Tibial artery (tissue), 4 donors: ENCODE results near the gene FAM110D.
A peak's percentile ranks its signal among the peaks of the same experiment; 100 is the strongest.

ENCODE experiments used
- DNase-seq, 2 donors: peaks; one replicate each; pipeline ENCODE4 v3.0.0-alpha.2; 2019
- H3K27ac ChIP-seq, 2 donors: fragments of 200-600 bp; sonication (generic) in 1 of 2; 1 replicate in 1 of 2; 2 replicates in 1 of 2; pipeline ENCODE4 v1.5.1; 2018 to 2019; ENCODE audit warnings: mild to moderate bottlenecking in 1 of 2
- H3K27me3 ChIP-seq, 2 donors: fragments of 200-600 bp; sonication (generic) in 1 of 2; one replicate each; pipeline versions ENCODE4 v1.5.1 to v1.6.0; 2016 to 2019
- H3K36me3 ChIP-seq, 3 donors: fragments of 200-600 bp; sonication (generic) in 2 of 3; one replicate each; pipeline ENCODE4 v1.5.1; 2016 to 2019; ENCODE audit warnings: mild to moderate bottlenecking in 2 of 3
- H3K4me1 ChIP-seq, 4 donors: fragments of 200-600 bp; sonication (generic) in 2 of 4; 1 replicate in 3 of 4; 2 replicates in 1 of 4; pipeline ENCODE4 v1.5.1; 2016 to 2019
- H3K4me3 ChIP-seq, 2 donors: fragments of 200-600 bp; sonication (generic) in 1 of 2; 1 replicate in 1 of 2; 2 replicates in 1 of 2; pipeline ENCODE4 v1.5.1; 2018 to 2019; ENCODE audit warnings: mild to moderate bottlenecking in 2 of 2
- H3K9me3 ChIP-seq, 3 donors: fragments of 200-600 bp; sonication (generic) in 1 of 3; one replicate each; pipeline ENCODE4 v1.5.1; 2016 to 2019
- intact Hi-C: fragments of 100-400 bp; cut with DNase I; formaldehyde crosslinking; loops from one replicate; pipeline ENCODE4 v1.15.0; 2023; ENCODE audit warnings: low total_unique reads
- TF ChIP-seq, protein P1 (sequence below), 2 experiments: fragments of 200-600 bp in 1 of 2; fragments of 450-650 bp in 1 of 2; IDR thresholded peaks; one replicate each; pipeline ENCODE4 v1.5.1; 2017 to 2019; ENCODE audit warnings: antibody characterized with exemption in 2 of 2, mild to moderate bottlenecking in 1 of 2, moderate library complexity in 1 of 2

Gene FAM110D

DNA sequence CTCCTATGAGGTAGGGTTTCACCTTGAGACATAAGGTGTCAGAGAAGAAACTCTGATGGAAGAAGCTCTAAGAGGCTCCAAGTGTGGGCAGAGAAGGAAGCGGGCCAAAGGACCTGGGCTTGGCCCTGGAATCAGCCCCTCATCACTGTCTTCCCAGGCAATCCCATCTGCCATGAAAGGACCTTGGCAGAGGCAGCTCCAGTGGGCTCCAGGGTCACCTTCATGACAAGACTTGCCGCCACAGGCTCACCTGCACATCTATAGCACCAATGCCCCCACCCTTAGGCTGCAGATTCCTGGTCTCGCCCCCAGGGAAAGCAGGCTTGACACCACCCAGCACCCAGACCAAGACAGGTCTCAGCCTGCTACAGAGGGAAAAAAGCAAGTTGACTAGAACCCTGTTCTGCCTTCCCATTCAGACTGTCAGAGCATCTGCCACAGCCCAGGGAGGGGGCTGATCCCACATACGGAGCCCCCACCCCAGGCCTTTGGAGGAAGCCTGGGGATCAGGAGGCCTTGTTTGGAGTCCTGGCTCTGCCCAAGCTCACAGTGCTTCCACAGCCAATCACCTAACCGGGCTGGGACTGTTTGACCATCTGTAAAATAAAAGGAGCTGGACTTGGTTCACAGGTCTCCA is 490 bp upstream of the FAM110D start:
- intact Hi-C loops = no loop called here
- TF ChIP-seq, protein P1, sequence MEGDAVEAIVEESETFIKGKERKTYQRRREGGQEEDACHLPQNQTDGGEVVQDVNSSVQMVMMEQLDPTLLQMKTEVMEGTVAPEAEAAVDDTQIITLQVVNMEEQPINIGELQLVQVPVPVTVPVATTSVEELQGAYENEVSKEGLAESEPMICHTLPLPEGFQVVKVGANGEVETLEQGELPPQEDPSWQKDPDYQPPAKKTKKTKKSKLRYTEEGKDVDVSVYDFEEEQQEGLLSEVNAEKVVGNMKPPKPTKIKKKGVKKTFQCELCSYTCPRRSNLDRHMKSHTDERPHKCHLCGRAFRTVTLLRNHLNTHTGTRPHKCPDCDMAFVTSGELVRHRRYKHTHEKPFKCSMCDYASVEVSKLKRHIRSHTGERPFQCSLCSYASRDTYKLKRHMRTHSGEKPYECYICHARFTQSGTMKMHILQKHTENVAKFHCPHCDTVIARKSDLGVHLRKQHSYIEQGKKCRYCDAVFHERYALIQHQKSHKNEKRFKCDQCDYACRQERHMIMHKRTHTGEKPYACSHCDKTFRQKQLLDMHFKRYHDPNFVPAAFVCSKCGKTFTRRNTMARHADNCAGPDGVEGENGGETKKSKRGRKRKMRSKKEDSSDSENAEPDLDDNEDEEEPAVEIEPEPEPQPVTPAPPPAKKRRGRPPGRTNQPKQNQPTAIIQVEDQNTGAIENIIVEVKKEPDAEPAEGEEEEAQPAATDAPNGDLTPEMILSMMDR (IDR thresholded peaks at IDR 0.05) = no peak
- H3K27me3 ChIP-seq = peaks cover 0 to 57% of the 10 kb centered on the region in 2 donors

DNA sequence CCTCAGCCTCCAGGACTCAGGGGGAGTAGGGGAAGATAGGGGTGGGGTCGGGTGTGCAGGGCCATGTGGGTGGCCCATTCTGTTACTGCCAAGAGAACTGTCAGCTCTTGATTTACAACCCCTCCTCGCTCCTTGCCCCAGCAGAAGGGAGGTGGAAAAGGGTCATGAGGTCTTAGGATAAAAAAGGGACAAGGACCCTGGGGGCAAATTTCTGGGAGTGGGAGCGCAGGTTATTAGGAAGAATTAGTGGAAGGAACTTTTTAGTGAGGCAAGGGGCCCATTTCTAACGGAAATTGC is 812 bp downstream of the FAM110D start:
- H3K4me3 ChIP-seq = peak overlapping the region; percentile 15 to 63
- H3K27ac ChIP-seq = no peak overlapping the region
- TF ChIP-seq, protein P1 (IDR thresholded peaks at IDR 0.05) = no peak
- H3K4me1 ChIP-seq = peaks cover 0 to 28% (median 20%) of the 10 kb centered on the region in 4 donors
- no peak for DNase-seq
- peaks cover 0 to 54% of the 10 kb centered on the region in 2 donors for H3K27me3 ChIP-seq
- H3K9me3 ChIP-seq = no peaks in the 10 kb centered on the region
- no peaks in the 10 kb centered on the region for H3K36me3 ChIP-seq
- intact Hi-C loops = loop anchor here (5.0 kb wide), 1 partner anchor 47 kb away; the partner anchor contains the start of gene PDIK1L

More for the DNA sequence above, 490 bp upstream of the FAM110D start:
- Histone ChIP-seq H3K4me3 (peak overlapping the region in 1 of 2 donors; percentile 63), H3K36me3 (no peaks in the 10 kb centered on the region), H3K4me1 (peaks cover 0 to 18% (median 10%) of the 10 kb centered on the region in 4 donors), H3K27ac (no peak overlapping the region), H3K9me3 (no peaks in the 10 kb centered on the region)
- no peak for DNase-seq

DNA sequence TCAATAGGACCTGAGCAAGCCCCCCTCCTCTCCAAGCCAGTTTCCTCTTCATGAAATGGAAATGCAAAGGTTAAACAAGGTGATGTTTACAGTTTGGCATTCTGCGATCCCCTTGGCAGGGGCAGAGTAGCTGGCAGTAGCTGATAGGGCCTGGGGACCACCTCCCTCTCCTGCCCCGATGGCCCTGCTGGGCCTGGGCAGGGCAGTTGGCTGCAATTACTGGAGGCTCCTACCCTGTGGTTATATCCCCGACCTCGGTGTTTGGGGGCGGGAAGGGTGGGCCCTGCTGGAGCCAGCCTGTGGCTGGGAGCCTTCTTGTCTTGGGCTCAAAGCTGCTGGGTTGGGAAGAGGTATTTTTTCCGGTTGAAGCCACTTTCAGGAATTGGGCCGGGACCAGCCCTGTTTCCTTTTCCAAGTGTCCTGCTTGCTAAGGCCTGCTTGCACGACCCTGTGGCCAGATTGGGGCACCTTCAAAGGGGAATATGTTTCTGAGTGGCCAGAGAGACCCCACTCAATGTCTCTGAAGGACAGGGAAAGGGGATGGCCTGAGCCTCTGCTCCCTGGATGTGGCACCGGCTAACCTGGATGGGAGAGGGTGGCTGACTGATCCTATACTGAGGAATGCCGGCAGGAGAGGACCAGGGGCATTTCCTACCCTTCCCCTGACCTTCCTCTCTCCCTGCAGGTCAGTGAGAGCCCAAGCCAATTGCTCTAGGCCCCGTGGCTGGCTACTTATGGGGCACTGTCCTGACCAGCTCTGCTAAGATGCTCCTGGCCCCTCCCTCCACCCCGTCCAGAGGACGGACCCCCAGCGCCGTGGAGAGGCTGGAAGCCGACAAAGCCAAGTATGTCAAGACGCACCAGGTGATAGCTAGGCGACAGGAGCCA is 1.9 kb downstream of the FAM110D start:
- Histone ChIP-seq H3K27me3 (peaks cover 0 to 43% of the 10 kb centered on the region in 2 donors), H3K36me3 (no peaks in the 10 kb centered on the region), H3K4me1 (peaks cover 0 to 28% (median 20%) of the 10 kb centered on the region in 4 donors), H3K9me3 (no peaks in the 10 kb centered on the region), H3K4me3 (peak overlapping the region; percentile 52 to 63), H3K27ac (peak overlapping the region in 1 of 2 donors; percentile 51)
- intact Hi-C loops = loop anchor here (5.0 kb wide), 1 partner anchor 48 kb away; the partner anchor contains the start of gene PDIK1L
- no peak for DNase-seq
- TF ChIP-seq, protein P1 (IDR thresholded peaks at IDR 0.05) = no peak

DNA sequence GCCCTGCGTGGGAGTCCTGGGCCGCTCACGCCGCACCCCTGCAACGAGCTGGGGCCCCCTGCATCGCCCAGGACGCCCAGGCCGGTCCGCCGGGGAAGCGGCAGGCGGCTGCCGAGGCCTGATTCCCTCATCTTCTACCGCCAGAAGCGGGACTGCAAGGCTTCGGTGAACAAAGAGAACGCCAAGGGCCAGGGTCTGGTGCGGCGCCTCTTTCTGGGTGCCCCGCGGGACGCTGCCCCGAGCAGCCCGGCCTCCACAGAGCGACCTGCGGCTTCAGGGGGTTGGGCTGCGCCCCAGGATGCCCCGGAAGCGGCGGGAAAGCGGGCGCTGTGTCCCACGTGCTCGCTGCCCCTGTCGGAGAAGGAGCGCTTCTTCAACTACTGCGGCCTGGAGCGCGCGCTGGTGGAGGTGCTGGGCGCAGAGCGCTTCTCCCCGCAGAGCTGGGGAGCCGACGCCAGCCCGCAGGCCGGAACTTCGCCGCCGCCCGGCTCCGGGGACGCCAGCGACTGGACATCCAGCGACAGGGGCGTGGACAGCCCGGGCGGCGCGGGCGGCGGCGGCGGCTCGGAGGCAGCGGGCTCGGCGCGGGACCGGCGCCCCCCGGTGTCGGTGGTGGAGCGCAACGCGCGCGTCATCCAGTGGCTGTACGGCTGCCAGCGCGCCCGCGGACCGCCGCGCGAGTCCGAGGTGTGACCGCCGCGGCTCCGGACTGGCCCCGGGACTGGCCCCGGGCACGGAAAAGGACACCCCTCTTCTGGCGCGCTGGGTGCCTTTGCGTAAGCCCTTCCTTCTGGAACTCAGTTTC is 2.7 kb downstream of the FAM110D start:
- TF ChIP-seq, protein P1 (IDR thresholded peaks at IDR 0.05) = peak in 1 of 2 experiments; percentile 14
- DNase-seq = peak; percentile 30 to 77
- H3K36me3 ChIP-seq = no peaks in the 10 kb centered on the region
- H3K9me3 ChIP-seq = no peaks in the 10 kb centered on the region
- intact Hi-C loops = loop anchor here (5.0 kb wide), 1 partner anchor 49 kb away; the partner anchor contains the start of gene PDIK1L
- H3K4me1 ChIP-seq = peaks cover 0 to 28% (median 20%) of the 10 kb centered on the region in 4 donors
- H3K27me3 ChIP-seq = peaks cover 0 to 35% of the 10 kb centered on the region in 2 donors
- peak overlapping the region; percentile 52 to 63 for H3K4me3 ChIP-seq
- H3K27ac ChIP-seq = peak overlapping the region in 1 of 2 donors; percentile 51

DNA sequence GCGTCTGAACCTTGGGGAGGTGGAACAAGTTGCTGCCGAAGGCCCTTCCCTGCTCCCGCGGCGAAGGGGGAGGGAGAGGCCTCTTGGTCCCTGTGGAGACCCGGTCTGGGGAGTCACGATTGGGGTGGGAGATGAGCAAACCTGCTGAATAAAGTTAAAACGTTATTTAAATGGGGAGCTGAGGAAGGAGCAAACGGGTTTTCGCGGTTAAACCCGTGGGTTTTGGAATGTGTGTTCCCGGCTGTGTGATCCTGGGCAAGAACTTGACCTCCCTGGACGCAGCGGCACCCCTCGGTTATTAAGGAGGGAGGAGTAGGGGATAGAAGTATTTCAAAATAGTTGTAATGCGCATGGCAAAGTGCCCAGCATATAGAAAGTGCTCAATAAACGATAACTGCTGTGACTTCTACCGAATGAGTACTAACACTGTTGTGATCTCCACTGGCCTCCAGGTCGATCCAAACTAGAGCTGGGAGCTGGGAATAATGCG is 3.4 kb downstream of the FAM110D start:
- peak overlapping the region in 1 of 2 donors; percentile 43 for H3K27ac ChIP-seq
- DNase-seq = no peak
- H3K27me3 ChIP-seq = peaks cover 0 to 28% of the 10 kb centered on the region in 2 donors
- H3K4me1 ChIP-seq = peaks cover 0 to 28% (median 20%) of the 10 kb centered on the region in 4 donors
- H3K36me3 ChIP-seq = no peaks in the 10 kb centered on the region
- TF ChIP-seq, protein P1 (IDR thresholded peaks at IDR 0.05) = no peak
- H3K9me3 ChIP-seq = no peaks in the 10 kb centered on the region
- peak overlapping the region; percentile 52 to 63 for H3K4me3 ChIP-seq
- intact Hi-C loops = loop anchor here (5.0 kb wide), 1 partner anchor 50 kb away; the partner anchor contains the start of gene PDIK1L
